GM12865 (cell line): ENCODE data around the gene RNASE8.

Experiments
- DNase-seq: peaks from one replicate; pipeline ENCODE4 v3.0.0; 2010; ENCODE audit warnings: low read depth
- H3K4me3 ChIP-seq: 2 replicates; pipeline ENCODE4 v1.5.1; 2011; ENCODE audit warnings: mild to moderate bottlenecking, low read depth, low read length, control low read depth
- TF ChIP-seq, protein P1 (sequence below): IDR thresholded peaks from 2 replicates; pipeline ENCODE4 v1.5.1; 2011; ENCODE audit warnings: low read length, control low read depth, low read depth, inconsistent platforms; ENCODE audit not compliant: insufficient read depth; ENCODE audit errors: missing control alignments

The RNASE8 gene

DNA sequence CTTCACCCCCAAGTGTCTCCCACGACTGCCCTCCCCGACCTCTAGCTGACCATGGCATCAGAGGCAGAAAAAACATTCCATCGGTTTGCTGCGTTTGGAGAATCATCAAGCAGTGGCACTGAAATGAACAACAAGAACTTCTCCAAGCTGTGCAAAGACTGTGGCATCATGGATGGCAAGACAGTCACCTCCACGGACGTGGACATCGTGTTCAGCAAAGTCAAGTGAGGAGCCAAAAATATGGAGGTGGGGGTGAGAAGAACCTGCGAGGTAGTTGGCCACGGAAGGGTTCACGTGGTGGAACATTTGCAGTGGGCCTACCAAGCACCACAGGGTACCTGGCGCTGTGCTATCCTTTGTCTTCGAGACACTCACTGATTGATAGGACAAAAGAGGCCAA is 27.1 kb upstream of the RNASE8 start:
- no peak for DNase-seq
- H3K4me3 ChIP-seq, result no peak overlapping the region
- TF ChIP-seq, protein P1, sequence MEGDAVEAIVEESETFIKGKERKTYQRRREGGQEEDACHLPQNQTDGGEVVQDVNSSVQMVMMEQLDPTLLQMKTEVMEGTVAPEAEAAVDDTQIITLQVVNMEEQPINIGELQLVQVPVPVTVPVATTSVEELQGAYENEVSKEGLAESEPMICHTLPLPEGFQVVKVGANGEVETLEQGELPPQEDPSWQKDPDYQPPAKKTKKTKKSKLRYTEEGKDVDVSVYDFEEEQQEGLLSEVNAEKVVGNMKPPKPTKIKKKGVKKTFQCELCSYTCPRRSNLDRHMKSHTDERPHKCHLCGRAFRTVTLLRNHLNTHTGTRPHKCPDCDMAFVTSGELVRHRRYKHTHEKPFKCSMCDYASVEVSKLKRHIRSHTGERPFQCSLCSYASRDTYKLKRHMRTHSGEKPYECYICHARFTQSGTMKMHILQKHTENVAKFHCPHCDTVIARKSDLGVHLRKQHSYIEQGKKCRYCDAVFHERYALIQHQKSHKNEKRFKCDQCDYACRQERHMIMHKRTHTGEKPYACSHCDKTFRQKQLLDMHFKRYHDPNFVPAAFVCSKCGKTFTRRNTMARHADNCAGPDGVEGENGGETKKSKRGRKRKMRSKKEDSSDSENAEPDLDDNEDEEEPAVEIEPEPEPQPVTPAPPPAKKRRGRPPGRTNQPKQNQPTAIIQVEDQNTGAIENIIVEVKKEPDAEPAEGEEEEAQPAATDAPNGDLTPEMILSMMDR, result no peak

DNA sequence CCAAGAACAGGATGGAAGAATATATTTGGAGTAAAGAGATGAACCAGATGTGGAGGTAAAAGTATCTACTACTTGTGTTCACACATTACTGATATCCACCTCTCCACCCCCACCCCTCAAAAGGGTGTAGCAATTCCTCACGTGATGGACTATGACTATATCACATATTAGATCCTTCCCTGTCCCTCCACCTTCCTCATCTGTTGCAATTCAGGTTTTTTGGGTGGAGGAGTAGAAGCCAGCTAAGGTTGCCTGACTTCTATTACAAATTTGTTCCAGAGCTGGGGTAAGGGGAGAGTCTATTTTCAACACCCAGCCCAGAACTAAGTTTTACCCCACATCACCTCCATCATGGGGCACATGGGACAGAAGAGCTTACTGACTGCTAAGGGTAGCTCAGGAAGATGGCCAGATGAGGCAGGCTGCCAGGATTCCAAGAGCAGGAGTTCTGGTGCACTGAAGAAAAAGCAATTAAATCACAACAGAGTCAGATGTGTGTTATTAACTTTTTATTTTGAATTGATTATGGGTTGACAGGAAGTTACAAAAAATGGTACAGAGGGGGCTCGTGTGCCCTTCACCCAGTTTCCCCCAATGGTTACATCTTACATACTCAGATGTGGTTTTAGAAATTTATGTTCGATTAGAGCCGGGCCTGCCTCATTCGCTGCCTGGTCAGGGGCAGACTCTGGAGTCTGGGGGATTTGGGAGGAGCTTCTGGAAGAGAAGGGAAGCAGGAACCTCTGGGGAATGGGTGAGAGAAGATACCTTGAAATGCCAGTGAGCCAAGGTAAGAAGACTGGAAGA is 25.1 kb upstream of the RNASE8 start:
- no peak overlapping the region for H3K4me3 ChIP-seq
- DNase-seq, result no peak
- TF ChIP-seq, protein P1, result no peak

DNA sequence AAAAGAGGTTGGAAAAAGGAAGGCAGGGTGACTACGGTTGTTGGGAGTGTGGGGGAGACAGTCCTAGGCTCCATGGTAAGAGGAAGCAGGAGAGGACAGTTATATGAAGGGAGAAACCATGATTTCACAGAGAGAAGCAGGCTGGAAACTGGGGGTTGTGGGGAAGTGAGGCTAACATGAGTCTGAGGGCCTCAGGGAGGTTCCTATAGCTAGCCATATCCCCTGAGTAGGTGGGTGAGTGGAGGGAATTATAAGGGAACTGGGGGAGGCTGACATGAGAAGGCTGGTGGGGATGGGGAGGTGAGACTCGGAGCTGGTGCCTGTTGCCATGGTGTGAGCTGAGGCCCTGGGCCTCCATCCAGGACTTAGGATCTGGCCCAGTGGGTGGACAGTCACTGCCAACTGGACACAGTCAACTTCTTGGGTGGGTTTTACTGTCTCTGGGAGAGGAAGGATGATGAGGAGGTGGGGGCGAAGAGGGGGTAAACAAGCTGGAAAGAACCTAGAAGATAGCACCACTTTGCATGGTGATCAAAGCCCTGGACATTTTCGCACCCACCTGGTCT is 24.4 kb upstream of the RNASE8 start:
- no peak overlapping the region for H3K4me3 ChIP-seq
- DNase-seq, result no peak
- TF ChIP-seq, protein P1, result no peak

DNA sequence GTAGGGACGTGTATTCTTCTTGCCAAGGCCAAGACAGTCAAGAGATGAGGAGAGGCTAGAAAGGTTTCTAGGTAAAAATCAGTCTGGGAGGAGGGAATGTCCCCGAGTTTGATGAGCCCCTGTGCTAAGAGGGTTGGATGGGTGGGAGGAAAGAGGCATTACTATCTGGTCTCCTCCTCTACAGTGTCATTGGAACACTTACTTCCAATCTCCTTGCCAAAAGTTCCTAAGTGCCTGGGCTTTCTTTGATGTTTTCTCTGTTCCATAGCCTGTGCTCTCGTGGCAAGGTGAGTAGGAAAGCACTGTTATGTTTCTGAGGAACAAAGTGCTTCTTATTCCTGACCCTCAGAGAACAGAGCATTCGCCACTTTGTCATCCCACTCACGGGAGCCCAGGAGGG is 22.9 kb upstream of the RNASE8 start, which contains the start of gene RNASE13:
RNASE13 (minus strand) TSS at position 101 of the 400 bp plus-strand sequence. CDS start 519 bp downstream, outside the sequence.
- DNase-seq, result no peak
- TF ChIP-seq, protein P1, result no peak
- no peak within 1 kb of the TSS for H3K4me3 ChIP-seq

DNA sequence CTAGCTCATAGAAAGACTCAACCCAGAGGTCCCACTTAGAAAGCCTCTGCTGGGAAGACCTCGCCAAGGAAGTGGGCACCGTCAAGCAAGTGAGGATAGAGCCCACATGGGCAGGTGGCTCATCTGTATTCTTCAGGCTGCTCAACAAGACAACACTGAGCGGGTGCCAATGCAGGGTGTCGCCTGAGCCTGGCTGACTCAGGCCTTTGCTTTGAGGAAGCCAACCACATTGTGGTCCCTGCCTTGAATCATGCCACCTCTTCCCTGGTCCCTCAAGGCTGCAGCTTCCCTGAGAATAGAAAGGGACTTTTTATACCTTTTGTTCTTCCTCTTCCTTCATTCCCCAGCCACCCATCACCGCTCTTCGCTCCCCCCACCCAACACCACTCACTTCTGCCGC is 20.9 kb upstream of the RNASE8 start:
- no peak for DNase-seq
- TF ChIP-seq, protein P1, result no peak
- H3K4me3 ChIP-seq, result no peak overlapping the region

DNA sequence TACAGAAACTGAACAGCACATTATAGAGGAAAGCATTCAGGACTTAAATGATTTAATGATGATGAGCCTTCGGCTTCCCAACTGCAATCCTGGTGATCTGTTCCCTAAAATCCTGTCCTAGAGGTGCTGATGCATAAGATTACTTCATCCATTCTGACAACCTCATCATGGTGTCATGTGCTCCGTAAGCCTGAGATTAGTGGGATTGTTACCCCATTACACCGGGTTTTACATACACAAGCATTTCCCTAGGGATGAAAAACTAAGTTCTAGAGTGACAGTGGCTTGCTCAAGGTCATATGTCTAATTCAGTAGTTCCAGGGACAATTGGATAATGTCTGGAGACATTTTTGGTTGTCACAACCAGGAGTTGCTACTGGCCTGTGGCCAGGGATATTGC is 20.5 kb upstream of the RNASE8 start:
- TF ChIP-seq, protein P1, result no peak
- no peak for DNase-seq
- H3K4me3 ChIP-seq, result no peak overlapping the region
